Vagina (tissue), 2 donors: ENCODE results near the gene KCNH2.

Experiments
- CTCF ChIP-seq, 3 experiments: fragments of 450-650 bp in 2 of 3; fragments of 200-600 bp in 1 of 3; sonication (generic) in 1 of 3; IDR thresholded peaks; one replicate each; pipeline ENCODE4 v1.5.1; 2017 to 2019; ENCODE audit warnings: antibody characterized with exemption in 3 of 3, mild to moderate bottlenecking in 2 of 3, moderate library complexity in 2 of 3
- POLR2A ChIP-seq, 2 donors: fragments of 450-650 bp; IDR thresholded peaks; one replicate each; pipeline ENCODE4 v1.6.1; 2017; ENCODE audit warnings: antibody characterized with exemption in 2 of 2, mild to moderate bottlenecking in 2 of 2, moderate library complexity in 2 of 2
- POLR2AphosphoS5 ChIP-seq, 2 donors: sonication (generic); formaldehyde crosslinking; IDR thresholded peaks; one replicate each; pipeline ENCODE4 v1.9.0; 2017; ENCODE audit warnings: antibody characterized with exemption in 2 of 2, mild to moderate bottlenecking in 2 of 2, low read depth in 1 of 2; ENCODE audit not compliant: insufficient read depth in 1 of 2

GRCh38 chr7:150912427-150912826 lies 65.7 kb downstream of the KCNH2 start:
- TF ChIP-seq POLR2AphosphoS5 (IDR thresholded peaks at IDR 0.05; ENCODE audit: insufficient read depth in 1 of 2, low read depth in 1 of 2) (no peak), CTCF (IDR thresholded peaks at IDR 0.05) (no peak), POLR2A (IDR thresholded peaks at IDR 0.05) (no peak)
